HepG2 (cell line): ENCODE data around the gene NEK6. TPM values are rescaled to one million over a fixed set of nuclear protein-coding genes. Genes with fewer than 3 reads are reported as not detected.

Experiments used
- ATAC-seq: fragments of 200-7000 bp; cut with Tn5 transposase; 3 replicates; pipeline ENCODE4 v1.9.1; 2020; ENCODE audit warnings: mild to moderate bottlenecking, moderate library complexity
- BruUV-seq: library from RNA; stranded (reverse); fragments of 400-500 nt; replicated peaks from 2 replicates; lab custom pipeline; 2021; lab: Mats Ljungman, UMichigan
- CTCF ChIA-PET: fragments of 300-600 bp; formaldehyde crosslinking; extraction: SDS; loops from one replicate; lab custom pipeline; 2021; ENCODE audit warnings: low total read pairs, inconsistent platforms, low intra/inter-chr PET ratio; lab: Yijun Ruan, JAX
- POLR2A ChIA-PET: fragments of 350-600 bp; sonication (Branson Sonifier 250); formaldehyde crosslinking; loops from one replicate; lab custom pipeline; 2020; ENCODE audit warnings: antibody characterized with exemption, inconsistent platforms; lab: Yijun Ruan, JAX
- DNase-seq: peaks from one replicate; pipeline ENCODE4 v3.0.0-alpha.2; 2015; ENCODE audit warnings: low spot score
- FAIRE-seq: peaks from 3 replicates; lab custom pipeline; 2011; peaks lifted over from hg19 to GRCh38; lab: Jason Lieb, UNC
- H2AFZ ChIP-seq: one replicate; pipeline ENCODE4 v1.6.1; 2011; ENCODE audit warnings: low read length, inconsistent platforms
- H3K27ac ChIP-seq: fragments of 300-600 bp; 3 replicates; pipeline ENCODE4 v1.8.0; 2011; ENCODE audit warnings: mixed run types, mild to moderate bottlenecking, mixed read lengths, low read length, inconsistent platforms; ENCODE audit not compliant: insufficient read depth; ENCODE audit errors: extremely low read length
- H3K27me3 ChIP-seq, 2 experiments: fragments of 200-600 bp in 1 of 2; 2 replicates in 1 of 2; 3 replicates in 1 of 2; pipeline versions ENCODE4 v1.6.0 to v1.8.0; 2011; ENCODE audit warnings: low read length in 2 of 2, mild to moderate bottlenecking in 2 of 2, moderate library complexity in 2 of 2, inconsistent platforms in 1 of 2; ENCODE audit not compliant: insufficient read depth in 2 of 2, control insufficient read depth in 1 of 2
- H3K36me3 ChIP-seq, 2 experiments: fragments of 200-600 bp in 1 of 2; replicated peaks in 1 of 2; 2 replicates in 1 of 2; 3 replicates in 1 of 2; pipeline versions ENCODE4 v1.5.1 to v1.8.0; 2011; ENCODE audit warnings: low read length in 2 of 2, inconsistent platforms in 1 of 2; ENCODE audit not compliant: insufficient read depth in 2 of 2, control insufficient read depth in 1 of 2
- H3K4me1 ChIP-seq: 2 replicates; pipeline ENCODE4 v1.5.1; 2012; ENCODE audit warnings: low read length, inconsistent platforms; ENCODE audit not compliant: insufficient read depth
- H3K4me2 ChIP-seq: 2 replicates; pipeline ENCODE4 v1.6.0; 2011; ENCODE audit warnings: low read depth, low read length, inconsistent platforms
- H3K4me3 ChIP-seq, 3 experiments: fragments of 200-600 bp in 1 of 3; sonication (generic), shearing (Covaris generic) in 1 of 3; replicated peaks in 1 of 3; 2 replicates each; pipeline ENCODE4 v1.5.1; 2011 to 2016; ENCODE audit warnings: low read length in 3 of 3, inconsistent platforms in 2 of 3, low read depth in 2 of 3, mild to moderate bottlenecking in 2 of 3, control low read depth in 1 of 3, mixed read lengths in 1 of 3; ENCODE audit not compliant: insufficient read depth in 1 of 3
- H3K79me2 ChIP-seq: one replicate; pipeline ENCODE4 v1.6.1; 2011; ENCODE audit warnings: low read length, inconsistent platforms; ENCODE audit not compliant: insufficient read depth
- H3K9ac ChIP-seq: 2 replicates; pipeline ENCODE4 v1.6.0; 2011; ENCODE audit warnings: mild to moderate bottlenecking, low read depth, low read length, inconsistent platforms; ENCODE audit not compliant: insufficient read depth
- H3K9me3 ChIP-seq: 2 replicates; pipeline ENCODE4 v1.5.1; 2012; ENCODE audit warnings: mild to moderate bottlenecking, low read length
- H4K20me1 ChIP-seq: 2 replicates; pipeline ENCODE4 v1.6.0; 2011; ENCODE audit warnings: inconsistent platforms, mild to moderate bottlenecking, low read length, moderate library complexity; ENCODE audit not compliant: insufficient read depth
- CCDC6 ChIP-seq: sonication (generic); formaldehyde crosslinking; IDR thresholded peaks from 2 replicates; pipeline ENCODE4 v1.8.1; 2022; ENCODE audit warnings: mild to moderate bottlenecking, missing genetic modification reagents, moderate library complexity
- KAT7 ChIP-seq: IDR thresholded peaks from 2 replicates; pipeline ENCODE4 v1.6.1; 2018; ENCODE audit warnings: borderline replicate concordance, missing compliant biosample characterization
- MTA3 ChIP-seq: sonication (generic); formaldehyde crosslinking; IDR thresholded peaks from 2 replicates; pipeline ENCODE4 v1.4.0; 2020; ENCODE audit warnings: missing genetic modification reagents
- PCBP1 ChIP-seq: fragments of 200-400 bp; formaldehyde crosslinking; IDR thresholded peaks from 2 replicates; pipeline ENCODE4 v1.6.1; 2017; ENCODE audit warnings: mild to moderate bottlenecking, low read depth, low read length, borderline replicate concordance
- RNF2 ChIP-seq: fragments of 450-650 bp; conservative IDR thresholded peaks from 2 replicates; pipeline ENCODE4 v1.6.1; 2016; ENCODE audit warnings: low read depth
- SRSF4 ChIP-seq: fragments of 200-400 bp; formaldehyde crosslinking; IDR thresholded peaks from one replicate; pipeline ENCODE4 v1.6.1; 2018; ENCODE audit warnings: mild to moderate bottlenecking, low read depth, low read length, moderate library complexity; ENCODE audit not compliant: poor library complexity, severe bottlenecking
- ZBTB21 ChIP-seq: sonication (generic); formaldehyde crosslinking; IDR thresholded peaks from 2 replicates; pipeline ENCODE4 v1.4.0; 2020; ENCODE audit warnings: missing genetic modification reagents
- ZNF205 ChIP-seq: IDR thresholded peaks from 2 replicates; pipeline ENCODE4 v1.6.1; 2018; ENCODE audit warnings: missing biosample characterization, missing genetic modification reagents
- ZNF234 ChIP-seq: sonication (generic); formaldehyde crosslinking; conservative IDR thresholded peaks from 2 replicates; pipeline ENCODE4 v1.5.1; 2020; ENCODE audit warnings: mild to moderate bottlenecking, missing genetic modification reagents
- ZSCAN12 ChIP-seq: sonication (generic); formaldehyde crosslinking; IDR thresholded peaks from 2 replicates; pipeline ENCODE4 v1.9.0; 2021; ENCODE audit warnings: mild to moderate bottlenecking, missing genetic modification reagents
- WGBS: methylation state at CpG from one replicate; pipeline ENCODE4 v1.1.6; 2017; ENCODE audit warnings: low lambda C conversion rate; 5-methylcytosine and 5-hydroxymethylcytosine counted together
- in situ Hi-C: cut with HindIII; loops from 2 replicates; pipeline ENCODE4 v1.10.0; 2017; ENCODE audit warnings: low pct_unique_long_range_greater_than_20kb; ENCODE audit not compliant: extremely low pct_ligation_motif_present
- intact Hi-C: fragments of 100-400 bp; cut with micrococcal nuclease; formaldehyde crosslinking; loops from one replicate; pipeline ENCODE4 v1.10.0; 2022; ENCODE audit not compliant: unreplicated experiment
- polyA plus RNA-seq, 8 experiments: library from polyadenylated mRNA; depleted of rRNA in 3 of 8; stranded (reverse) in 7 of 8; unstranded in 1 of 8; fragments of >200 nt; fragmentation: Illumina TruSeq in 4 of 8; extraction: Trizol in 4 of 8; gene quantifications; 2 replicates each; pipeline versions ENCODE4 v1.2.1 to v1.2.3, GENCODE V29; 2011 to 2016; ENCODE audit warnings: low read depth in 4 of 8, missing spikeins in 1 of 8, mixed read lengths in 1 of 8; ENCODE audit not compliant: insufficient read depth in 1 of 8
- total RNA-seq, 5 experiments: library from RNA; depleted of rRNA; stranded (reverse); fragments of >200 nt; fragmentation: Illumina TruSeq; extraction: Trizol; gene quantifications; 2 replicates each; pipeline ENCODE4 v1.2.3, GENCODE V29; 2016; ENCODE audit warnings: low read depth in 1 of 5

The NEK6 gene
- total and polyA plus RNA-seq, 2 of the 13 experiments (the other 11 are each of a cell fraction or from before 2014, with no cell fraction given) = 30.4 to 119 TPM

- H3K4me2 ChIP-seq = no peak overlapping the region
- intact Hi-C loops = no loop called here
- BruUV-seq = no TSS peak
- H3K4me1 ChIP-seq = no peaks in the 10 kb centered on the region
- 94% methylated on average over 8 of the region's 18 CpGs for WGBS
- no peak overlapping the region for H3K9ac ChIP-seq
- no peak overlapping the region for H3K4me3 ChIP-seq
- ChIA-PET CTCF (no interaction called here), POLR2A (no interaction called here)
- no peaks in the 10 kb centered on the region for H3K79me2 ChIP-seq
- TF ChIP-seq CCDC6 (CRISPR knock-in tag) (no peak), KAT7 (CRISPR knock-in tag) (no peak), PCBP1 (no peak), ZBTB21 (CRISPR knock-in tag) (no peak), ZNF234 (CRISPR knock-in tag) (no peak), ZNF205 (CRISPR knock-in tag) (no peak), SRSF4 (no peak), ZSCAN12 (CRISPR knock-in tag) (no peak), MTA3 (no peak), RNF2 (no peak)
- no peak for ATAC-seq
- no peak for DNase-seq
- H3K36me3 ChIP-seq = peaks cover 25 to 73% of the 10 kb centered on the region in 2 experiments
- H3K27me3 ChIP-seq = no peaks in the 10 kb centered on the region
- no peak overlapping the region for H2AFZ ChIP-seq
- H3K9me3 ChIP-seq = no peaks in the 10 kb centered on the region
- no peak overlapping the region for H3K27ac ChIP-seq
- FAIRE-seq = no peak
- no peaks in the 10 kb centered on the region for H4K20me1 ChIP-seq
- in situ Hi-C loops = no loop called here
Measured at GRCh38 chr9:124340219-124341069, 82.7 kb downstream of the NEK6 start.
